ENCODE results near the gene CD300LF. TPM values are rescaled to one million over a fixed set of nuclear protein-coding genes. Genes with fewer than 3 reads are reported as not detected.

Gene CD300LF
- total RNA-seq, 1 experiment from 2014 or later: not detected

GRCh38 chr17:74704544-74704943 lies 8.2 kb downstream of the CD300LF start:
- Histone ChIP-seq H3K27me3 (replicated peaks) (peaks cover 38% of the 10 kb centered on the region), H3K4me3 (no peak overlapping the region), H3K36me3 (no peaks in the 10 kb centered on the region), H3K27ac (no peak overlapping the region), H3K4me1 (replicated peaks) (no peaks in the 10 kb centered on the region), H3K9me3 (replicated peaks) (no peaks in the 10 kb centered on the region)
- no peak for DNase-seq (ENCODE audit: low read depth in 1 of 2, low spot score in 2 of 2)

DNA sequence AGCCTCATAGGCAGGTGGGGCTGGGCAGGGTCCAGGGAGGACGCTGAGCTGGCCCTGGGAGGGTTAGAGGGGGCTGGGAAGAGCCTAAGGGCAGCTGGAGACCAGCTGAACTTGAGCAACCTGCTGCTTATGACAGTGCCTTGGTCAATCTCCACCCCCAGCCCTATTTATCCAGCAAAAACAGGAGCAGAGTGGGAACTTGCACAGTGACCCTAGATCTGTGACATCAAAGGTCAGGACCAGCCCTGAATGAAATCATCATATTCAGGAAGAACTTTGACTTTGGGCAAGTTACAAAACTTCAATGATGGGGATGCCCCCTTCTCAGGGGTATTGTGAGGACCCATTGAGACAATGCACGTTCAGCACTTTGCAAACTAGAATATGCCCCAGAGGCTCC lies 9.4 kb downstream of the CD300LF start:
- no peak overlapping the region for H3K4me3 ChIP-seq
- DNase-seq (ENCODE audit: low read depth in 1 of 2, low spot score in 2 of 2): no peak
- no peaks in the 10 kb centered on the region for H3K4me1 ChIP-seq (replicated peaks)
- H3K27ac ChIP-seq: no peak overlapping the region
- H3K9me3 ChIP-seq (replicated peaks): no peaks in the 10 kb centered on the region
- H3K27me3 ChIP-seq (replicated peaks): peaks cover 45% of the 10 kb centered on the region
- no peaks in the 10 kb centered on the region for H3K36me3 ChIP-seq

DNA sequence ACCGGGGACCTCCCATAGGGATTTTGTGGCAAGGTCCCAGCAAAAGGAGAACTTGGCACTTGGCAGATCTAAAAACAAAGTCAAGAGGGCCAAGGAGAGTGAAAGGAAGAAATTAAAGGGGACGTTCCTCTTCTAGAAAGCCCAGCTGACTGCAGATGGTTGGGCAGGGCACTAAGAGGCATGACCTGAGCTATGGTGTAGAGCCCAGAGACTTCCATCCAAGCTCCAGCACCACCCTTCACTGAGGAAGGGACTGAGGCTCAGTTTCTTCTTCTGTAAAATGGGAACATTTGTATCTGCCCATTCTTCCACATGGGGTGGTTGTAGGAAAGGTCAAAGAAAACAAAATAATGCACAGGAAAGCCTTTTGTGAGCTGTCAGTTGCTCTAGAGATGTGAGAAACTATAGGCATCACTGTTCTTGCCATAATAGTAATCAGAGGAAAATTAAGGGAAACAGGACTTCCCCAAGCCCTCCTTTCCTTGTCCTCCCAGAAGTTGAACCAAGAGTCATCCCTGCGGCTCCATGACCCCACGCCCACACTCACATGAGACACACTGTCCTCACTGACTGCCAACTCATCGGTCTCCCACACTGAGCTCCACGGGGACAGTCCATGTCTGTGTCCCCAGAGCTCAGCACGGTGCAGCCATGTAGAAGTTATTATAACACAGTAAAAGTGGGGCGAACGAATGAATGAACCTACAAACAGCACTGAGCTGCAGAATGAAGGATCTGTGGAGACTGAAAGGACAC lies 10.4 kb downstream of the CD300LF start:
- Histone ChIP-seq H3K27ac (no peak overlapping the region), H3K4me3 (no peak overlapping the region), H3K27me3 (replicated peaks) (peaks cover 49% of the 10 kb centered on the region), H3K36me3 (no peaks in the 10 kb centered on the region), H3K9me3 (replicated peaks) (no peaks in the 10 kb centered on the region), H3K4me1 (replicated peaks) (no peaks in the 10 kb centered on the region)
- no peak for DNase-seq (ENCODE audit: low read depth in 1 of 2, low spot score in 2 of 2)

DNA sequence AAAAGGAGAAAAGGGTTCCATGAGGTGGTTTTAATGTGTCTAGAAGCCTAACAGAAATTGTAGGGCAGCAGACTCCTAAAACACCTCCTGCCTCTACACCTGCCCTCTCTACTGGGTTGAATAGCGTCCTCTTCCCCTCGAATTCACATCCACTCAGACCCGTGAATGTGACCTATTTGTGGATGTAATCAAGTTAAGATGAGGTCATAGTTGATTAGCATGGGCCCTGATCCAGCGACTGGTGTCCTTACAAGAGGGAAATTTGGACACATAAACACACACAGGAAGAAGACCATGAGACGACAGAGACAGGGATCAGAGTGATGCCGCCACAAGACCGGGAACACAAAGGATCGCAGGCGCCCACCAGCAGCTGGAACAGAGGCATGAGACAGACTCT lies 13.5 kb downstream of the CD300LF start:
- no peak overlapping the region for H3K4me3 ChIP-seq
- no peaks in the 10 kb centered on the region for H3K4me1 ChIP-seq (replicated peaks)
- H3K9me3 ChIP-seq (replicated peaks): no peaks in the 10 kb centered on the region
- H3K36me3 ChIP-seq: no peaks in the 10 kb centered on the region
- H3K27ac ChIP-seq: no peak overlapping the region
- H3K27me3 ChIP-seq (replicated peaks): peaks cover 56% of the 10 kb centered on the region
- no peak for DNase-seq (ENCODE audit: low read depth in 1 of 2, low spot score in 2 of 2)

DNA sequence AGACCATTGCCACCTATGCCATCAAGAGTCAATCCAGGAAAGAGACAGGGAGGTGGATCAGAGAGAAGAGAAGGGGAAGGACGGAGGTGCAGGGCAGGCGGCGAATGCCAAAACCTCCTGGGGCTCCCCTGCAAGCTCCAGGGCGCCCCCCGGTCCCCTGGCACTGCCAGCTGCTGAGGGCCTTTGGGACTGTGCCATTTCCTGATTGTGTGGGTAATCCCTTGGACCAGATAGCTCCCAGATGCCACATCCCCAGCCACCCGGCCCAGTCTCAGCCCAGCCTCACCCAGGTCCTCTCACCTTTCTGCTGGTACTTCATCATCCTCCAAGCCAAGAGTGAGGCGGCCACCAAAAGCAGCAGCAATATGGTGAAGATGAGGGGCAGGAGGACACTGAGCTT lies 14.7 kb downstream of the CD300LF start:
- Histone ChIP-seq H3K4me3 (no peak overlapping the region), H3K9me3 (replicated peaks) (no peaks in the 10 kb centered on the region), H3K4me1 (replicated peaks) (no peaks in the 10 kb centered on the region), H3K27me3 (replicated peaks) (peaks cover 63% of the 10 kb centered on the region), H3K27ac (no peak overlapping the region), H3K36me3 (no peaks in the 10 kb centered on the region)
- no peak for DNase-seq (ENCODE audit: low read depth in 1 of 2, low spot score in 2 of 2)

DNA sequence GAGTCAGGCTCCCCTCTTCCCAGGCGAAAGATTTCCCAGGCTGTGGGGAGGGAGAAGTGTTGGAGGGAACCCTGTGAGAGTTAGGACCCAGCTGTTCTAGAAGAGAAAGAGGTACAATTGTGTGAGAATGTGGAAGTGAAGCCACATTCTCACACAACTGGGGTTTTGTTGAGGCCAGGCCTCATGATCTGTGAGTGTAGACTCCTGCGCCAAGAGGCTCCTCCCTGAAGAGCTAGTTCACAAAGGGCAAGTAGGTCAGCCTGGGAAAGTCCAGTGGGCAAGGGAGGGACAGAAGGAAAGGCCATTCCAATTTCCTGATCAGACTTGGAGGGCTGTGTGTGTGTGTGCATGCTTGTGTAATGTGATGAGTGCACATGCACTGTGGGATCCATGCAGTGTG lies 15.2 kb downstream of the CD300LF start:
- H3K27ac ChIP-seq: no peak overlapping the region
- no peaks in the 10 kb centered on the region for H3K9me3 ChIP-seq (replicated peaks)
- no peaks in the 10 kb centered on the region for H3K36me3 ChIP-seq
- peaks cover 69% of the 10 kb centered on the region for H3K27me3 ChIP-seq (replicated peaks)
- H3K4me3 ChIP-seq: no peak overlapping the region
- DNase-seq (ENCODE audit: low read depth in 1 of 2, low spot score in 2 of 2): no peak
- H3K4me1 ChIP-seq (replicated peaks): no peaks in the 10 kb centered on the region

DNA sequence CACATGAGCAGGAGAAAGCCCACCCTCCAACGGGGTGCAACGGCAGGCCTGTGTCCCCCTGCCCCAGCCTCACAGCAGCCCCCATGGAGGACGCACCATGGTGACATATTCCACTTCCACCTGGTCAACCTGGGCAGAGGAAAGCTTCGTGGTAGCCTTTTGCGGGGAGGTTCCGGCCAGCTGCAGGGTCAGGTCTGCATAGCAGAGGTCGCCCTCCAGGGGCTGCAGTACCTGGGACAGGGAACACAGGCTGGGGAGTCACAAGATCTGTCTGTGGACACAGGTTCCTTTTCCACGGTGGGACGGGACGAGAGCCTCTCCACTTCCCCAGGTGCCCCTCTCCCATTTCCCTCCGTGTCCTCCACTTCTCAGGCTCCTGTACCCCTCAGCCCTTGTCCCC lies 17.1 kb downstream of the CD300LF start:
- no peaks in the 10 kb centered on the region for H3K4me1 ChIP-seq (replicated peaks)
- H3K27ac ChIP-seq: no peak overlapping the region
- no peaks in the 10 kb centered on the region for H3K9me3 ChIP-seq (replicated peaks)
- no peak overlapping the region for H3K4me3 ChIP-seq
- no peaks in the 10 kb centered on the region for H3K36me3 ChIP-seq
- DNase-seq (ENCODE audit: low read depth in 1 of 2, low spot score in 2 of 2): no peak
- peaks cover 74% of the 10 kb centered on the region for H3K27me3 ChIP-seq (replicated peaks)

DNA sequence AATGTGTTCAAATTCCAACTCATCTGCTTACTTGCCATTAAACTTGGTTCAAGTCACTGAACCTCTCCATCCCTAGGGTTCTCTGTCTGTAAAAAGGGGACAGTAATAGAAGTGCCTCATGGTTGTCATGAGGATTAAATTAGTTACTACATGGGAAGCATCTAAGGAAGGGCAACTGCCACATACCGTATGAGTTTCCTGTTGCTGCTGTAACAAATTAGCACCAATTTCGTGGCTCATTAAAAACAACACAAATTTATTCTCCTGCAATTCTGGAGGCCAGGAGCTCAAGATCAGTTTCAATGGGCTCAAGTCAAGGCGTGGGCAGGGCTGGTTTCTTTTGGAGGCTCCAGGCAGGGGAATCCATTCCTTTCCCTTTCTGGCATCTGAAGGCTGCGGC lies 18.6 kb downstream of the CD300LF start:
- H3K27ac ChIP-seq: no peak overlapping the region
- no peak for DNase-seq (ENCODE audit: low read depth in 1 of 2, low spot score in 2 of 2)
- H3K4me3 ChIP-seq: no peak overlapping the region
- H3K27me3 ChIP-seq (replicated peaks): peaks cover 87% of the 10 kb centered on the region
- H3K4me1 ChIP-seq (replicated peaks): no peaks in the 10 kb centered on the region
- H3K9me3 ChIP-seq (replicated peaks): no peaks in the 10 kb centered on the region
- H3K36me3 ChIP-seq: no peaks in the 10 kb centered on the region

- Histone ChIP-seq H3K27me3 (replicated peaks) (peaks cover 88% of the 10 kb centered on the region), H3K9me3 (replicated peaks) (no peaks in the 10 kb centered on the region), H3K36me3 (no peaks in the 10 kb centered on the region), H3K27ac (no peak overlapping the region), H3K4me3 (no peak overlapping the region), H3K4me1 (replicated peaks) (no peaks in the 10 kb centered on the region)
- no peak for DNase-seq (ENCODE audit: low read depth in 1 of 2, low spot score in 2 of 2)
Measured at GRCh38 chr17:74691151-74691550, 21.6 kb downstream of the CD300LF start.

- no peak overlapping the region for H3K27ac ChIP-seq
- no peaks in the 10 kb centered on the region for H3K4me1 ChIP-seq (replicated peaks)
- H3K36me3 ChIP-seq: no peaks in the 10 kb centered on the region
- peaks cover 82% of the 10 kb centered on the region for H3K27me3 ChIP-seq (replicated peaks)
- DNase-seq (ENCODE audit: low read depth in 1 of 2, low spot score in 2 of 2): no peak
- H3K9me3 ChIP-seq (replicated peaks): no peaks in the 10 kb centered on the region
- no peak overlapping the region for H3K4me3 ChIP-seq
Measured at GRCh38 chr17:74690409-74690825, 22.3 kb downstream of the CD300LF start.

DNA sequence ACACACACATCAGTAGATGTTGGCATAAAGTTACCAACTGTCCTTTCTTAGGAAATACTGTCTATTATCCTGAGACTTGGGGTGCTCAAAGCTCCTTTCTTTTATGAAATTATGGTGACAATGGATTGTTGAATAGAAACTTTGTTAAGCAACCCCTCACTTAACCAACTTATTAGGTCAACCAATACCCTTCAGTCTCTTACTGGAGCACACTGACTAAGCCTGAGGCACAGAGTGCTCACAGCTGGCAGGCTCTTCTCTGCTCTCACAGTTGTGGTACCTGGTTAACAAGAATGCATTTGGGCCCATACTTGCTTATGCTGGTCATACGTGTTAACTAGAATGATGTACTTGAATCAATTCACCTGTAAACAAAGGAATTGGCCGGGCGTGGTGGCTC lies 24.8 kb downstream of the CD300LF start:
- Histone ChIP-seq H3K9me3 (replicated peaks) (no peaks in the 10 kb centered on the region), H3K27me3 (replicated peaks) (peaks cover 58% of the 10 kb centered on the region), H3K4me3 (no peak overlapping the region), H3K36me3 (no peaks in the 10 kb centered on the region), H3K27ac (no peak overlapping the region), H3K4me1 (replicated peaks) (no peaks in the 10 kb centered on the region)
- no peak for DNase-seq (ENCODE audit: low read depth in 1 of 2, low spot score in 2 of 2)

DNA sequence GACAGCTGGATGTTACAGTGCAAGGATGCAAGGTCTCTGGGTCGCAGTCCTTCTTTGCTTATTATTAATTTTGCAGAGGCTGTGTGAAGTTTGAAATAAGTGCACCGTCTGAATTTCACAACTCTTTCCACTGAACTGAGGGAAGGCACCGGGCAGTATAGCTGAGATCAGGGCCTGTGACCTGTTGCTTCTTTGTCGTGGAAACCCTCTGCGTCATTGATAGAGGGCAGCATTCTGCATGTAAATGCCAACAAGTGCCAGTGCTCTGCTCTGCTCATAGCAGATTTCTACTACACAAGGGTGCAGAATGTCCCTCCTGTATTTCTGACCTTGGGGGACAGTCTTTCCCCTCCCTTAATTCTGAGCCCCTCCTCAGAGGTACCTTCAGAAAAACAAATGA lies 26.0 kb downstream of the CD300LF start:
- H3K27me3 ChIP-seq (replicated peaks): peaks cover 60% of the 10 kb centered on the region
- no peak for DNase-seq (ENCODE audit: low read depth in 1 of 2, low spot score in 2 of 2)
- no peak overlapping the region for H3K27ac ChIP-seq
- no peaks in the 10 kb centered on the region for H3K36me3 ChIP-seq
- H3K4me3 ChIP-seq: no peak overlapping the region
- H3K4me1 ChIP-seq (replicated peaks): no peaks in the 10 kb centered on the region
- H3K9me3 ChIP-seq (replicated peaks): no peaks in the 10 kb centered on the region

DNA sequence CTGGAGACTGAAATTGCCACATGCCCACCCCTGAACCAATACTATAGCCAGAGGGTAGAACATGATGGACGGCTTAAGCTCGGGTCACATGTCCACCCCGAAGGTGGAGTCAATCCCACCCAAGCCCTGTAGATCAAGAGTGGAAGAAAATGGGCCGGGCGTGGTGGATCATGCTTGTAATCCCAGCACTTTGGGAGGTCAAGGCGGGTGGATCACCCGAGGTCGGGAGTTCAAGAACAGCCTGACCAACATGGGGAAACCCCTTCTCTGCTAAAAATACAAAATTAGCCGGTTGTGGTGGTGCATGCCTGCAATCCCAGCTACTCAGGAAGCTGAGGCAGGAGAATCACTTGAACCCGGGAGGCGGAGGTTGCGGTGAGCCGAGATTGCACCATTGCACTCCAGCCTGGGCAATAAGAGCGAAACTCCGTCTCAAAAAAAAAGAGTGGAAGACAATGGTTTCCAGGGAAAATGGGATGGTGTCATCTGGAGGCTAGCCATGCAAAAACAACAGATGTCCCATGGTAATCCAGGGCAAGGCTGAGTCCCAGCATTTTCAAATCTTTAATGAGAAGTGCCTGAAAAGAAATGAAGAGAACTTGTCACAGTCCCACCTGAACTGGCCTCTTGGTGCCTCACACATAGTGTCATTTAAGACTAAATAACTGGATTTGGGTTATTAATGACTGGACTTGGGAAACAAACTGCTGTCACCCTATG lies 30.1 kb downstream of the CD300LF start:
- Histone ChIP-seq H3K4me1 (replicated peaks) (no peaks in the 10 kb centered on the region), H3K9me3 (replicated peaks) (no peaks in the 10 kb centered on the region), H3K4me3 (no peak overlapping the region), H3K27ac (no peak overlapping the region), H3K36me3 (no peaks in the 10 kb centered on the region), H3K27me3 (replicated peaks) (peaks cover 44% of the 10 kb centered on the region)
- no peak for DNase-seq (ENCODE audit: low read depth in 1 of 2, low spot score in 2 of 2)

DNA sequence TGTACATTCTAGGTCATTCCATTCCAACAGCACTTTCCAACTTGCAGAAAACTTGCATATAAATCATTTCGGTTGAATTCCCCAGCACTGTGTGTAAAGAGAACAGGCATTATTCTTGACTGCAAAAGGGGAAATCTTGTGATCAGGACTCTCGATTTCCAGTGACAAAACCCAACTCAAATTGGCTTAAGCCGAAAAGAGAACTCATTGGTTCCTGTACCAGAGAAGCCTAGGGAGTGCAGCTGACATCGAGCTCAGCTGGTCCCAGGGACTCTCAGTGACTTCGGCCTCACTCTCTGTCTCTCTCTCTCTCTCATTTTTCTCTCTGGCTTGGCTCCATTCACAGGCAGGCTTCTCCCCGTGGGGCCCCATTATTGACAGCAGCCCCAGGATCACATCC lies 30.7 kb downstream of the CD300LF start:
- DNase-seq (ENCODE audit: low read depth in 1 of 2, low spot score in 2 of 2): no peak
- Histone ChIP-seq H3K4me1 (replicated peaks) (no peaks in the 10 kb centered on the region), H3K4me3 (no peak overlapping the region), H3K27me3 (replicated peaks) (peaks cover 45% of the 10 kb centered on the region), H3K27ac (no peak overlapping the region), H3K9me3 (replicated peaks) (no peaks in the 10 kb centered on the region), H3K36me3 (no peaks in the 10 kb centered on the region)
